Smooth muscle cell of the pulmonary artery (primary cell): ENCODE results near the gene NPRL2. TPM values are rescaled to one million over a fixed set of nuclear protein-coding genes. Genes with fewer than 3 reads are reported as not detected.

ENCODE experiments used
- total RNA-seq: library from RNA; depleted of rRNA; stranded (reverse); fragments of >200 nt; gene quantifications from 2 replicates; pipeline ENCODE4 v1.2.3, GENCODE V29; 2014

Gene NPRL2
- total RNA-seq, result 18.4 and 20.1 TPM in 2 replicates

DNA sequence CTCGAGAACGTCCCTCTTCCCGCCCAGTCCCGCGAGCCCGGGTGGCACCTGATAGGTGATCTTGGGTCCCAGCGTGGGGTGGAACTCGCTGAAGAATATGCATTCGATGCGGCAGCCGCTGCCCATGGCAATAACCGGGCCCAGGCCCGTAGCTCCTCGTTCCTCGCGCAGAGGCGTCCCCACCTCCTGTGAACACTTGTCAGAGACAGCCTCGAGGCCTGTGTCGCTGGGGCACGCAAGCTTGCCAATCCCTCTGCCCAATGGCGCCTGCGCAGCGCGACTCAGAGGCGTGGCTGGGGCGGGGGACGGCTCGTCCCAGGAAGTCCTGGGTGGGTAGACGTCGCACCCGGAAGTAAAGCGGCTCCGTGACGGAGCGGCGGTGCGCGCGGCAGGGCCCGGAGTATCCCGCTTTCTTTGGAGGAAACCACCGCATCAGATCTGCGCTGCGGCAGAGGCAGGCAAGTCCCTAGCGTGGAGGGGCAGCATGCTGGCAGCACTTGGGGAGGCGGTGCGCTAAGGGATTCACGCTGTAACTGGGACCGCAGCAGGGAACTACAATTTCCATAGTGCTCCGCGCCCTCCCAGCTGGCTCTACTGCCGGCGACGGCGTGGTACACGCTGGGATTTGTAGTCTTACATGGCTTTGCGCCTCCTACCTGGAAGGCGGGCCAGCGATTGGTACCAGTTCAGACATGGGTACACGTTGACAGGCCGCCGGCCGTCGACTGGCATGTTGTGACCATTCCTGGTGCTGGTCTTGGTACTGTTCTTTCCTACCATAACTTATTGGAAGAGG, at the start of gene NPRL2, which contains the start of gene CYB561D2:
NPRL2 (minus strand) TSS at position 249 of the 796 bp plus-strand sequence; CDS start at position 126, 123 bp downstream.
CYB561D2 (plus strand) TSS at position 336 of the 796 bp plus-strand sequence. CDS start 572 bp downstream, outside the sequence.

DNA sequence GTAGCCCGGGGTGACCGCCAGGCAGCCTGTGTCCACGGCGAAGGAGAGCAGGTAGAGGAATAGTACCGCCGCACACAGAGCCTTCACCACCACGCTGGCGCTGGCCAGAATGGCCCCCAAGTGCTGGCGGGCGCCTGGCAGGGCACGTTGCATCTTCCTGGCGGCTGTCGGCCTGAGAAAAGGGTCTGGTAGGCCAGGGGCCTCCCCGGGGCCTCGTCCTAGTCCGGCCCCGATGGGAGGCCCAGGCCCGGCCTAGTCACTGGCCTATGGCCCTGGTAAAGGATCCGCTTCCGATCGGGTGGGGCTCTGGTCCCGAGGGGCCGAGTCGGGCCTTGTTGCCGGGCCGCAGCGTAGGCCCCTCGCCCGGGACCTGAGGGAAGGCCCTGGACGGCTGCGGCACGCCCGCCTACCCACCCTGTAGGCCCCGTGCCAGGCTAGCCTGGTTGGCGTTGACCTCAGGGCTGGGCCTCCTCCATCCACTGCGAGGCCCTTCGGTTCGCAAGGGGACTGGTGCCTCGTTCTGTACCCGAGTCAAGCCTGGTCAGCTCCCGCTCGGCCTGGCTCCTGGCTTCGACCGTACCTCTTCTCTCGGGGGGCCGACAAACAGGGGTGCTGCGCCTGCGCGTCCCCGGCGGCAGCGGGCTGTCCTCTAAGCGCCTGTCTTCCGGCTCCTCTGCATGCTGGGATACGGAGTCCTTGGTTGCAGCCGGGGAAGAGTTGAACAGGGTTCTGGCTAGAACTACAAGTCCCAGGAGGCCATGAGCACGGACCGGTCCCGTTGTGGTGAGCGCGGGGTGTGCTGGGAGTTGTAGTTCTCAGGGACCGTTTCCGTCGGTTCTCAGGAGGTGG, 8.6 kb upstream of the NPRL2 start, which contains the start of gene TMEM115:
TMEM115 (minus strand) TSS at position 611 of the 849 bp plus-strand sequence; CDS start at position 153, 458 bp downstream.

DNA sequence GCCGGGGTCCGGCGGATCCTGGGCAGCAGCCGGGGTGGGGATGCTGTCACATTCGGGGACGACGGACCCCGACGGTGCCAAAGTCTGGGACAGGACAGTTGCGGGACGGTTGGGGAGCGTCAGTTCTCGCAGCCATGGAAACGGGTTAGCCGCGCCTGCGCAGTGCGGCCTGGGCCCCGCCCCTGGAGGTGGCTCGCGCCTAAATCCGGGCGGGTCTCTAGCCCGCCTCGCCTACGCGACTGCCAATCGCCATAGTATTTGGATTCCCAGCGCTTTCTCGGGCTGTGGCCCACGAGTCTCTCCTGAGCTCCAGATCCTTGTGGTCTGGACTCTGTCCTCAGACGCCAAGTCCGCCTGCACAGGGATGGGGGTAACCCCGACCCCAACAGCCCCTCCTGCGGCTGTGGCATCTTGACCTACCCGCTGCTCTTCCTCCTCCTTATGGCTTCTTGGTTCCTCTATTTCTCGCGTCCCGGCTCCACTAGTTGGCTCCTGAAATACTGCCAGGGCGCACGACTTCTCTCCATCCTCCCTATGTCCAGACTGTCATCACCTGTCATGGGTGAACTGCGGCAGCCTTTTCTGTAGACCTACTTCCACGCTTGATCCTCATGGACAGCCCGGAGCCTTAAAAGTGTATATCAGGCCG, 4.9 kb downstream of the NPRL2 start, which contains the start of gene ZMYND10:
ZMYND10 (minus strand) TSS at position 147 of the 649 bp plus-strand sequence. CDS start 153 bp downstream, outside the sequence.

DNA sequence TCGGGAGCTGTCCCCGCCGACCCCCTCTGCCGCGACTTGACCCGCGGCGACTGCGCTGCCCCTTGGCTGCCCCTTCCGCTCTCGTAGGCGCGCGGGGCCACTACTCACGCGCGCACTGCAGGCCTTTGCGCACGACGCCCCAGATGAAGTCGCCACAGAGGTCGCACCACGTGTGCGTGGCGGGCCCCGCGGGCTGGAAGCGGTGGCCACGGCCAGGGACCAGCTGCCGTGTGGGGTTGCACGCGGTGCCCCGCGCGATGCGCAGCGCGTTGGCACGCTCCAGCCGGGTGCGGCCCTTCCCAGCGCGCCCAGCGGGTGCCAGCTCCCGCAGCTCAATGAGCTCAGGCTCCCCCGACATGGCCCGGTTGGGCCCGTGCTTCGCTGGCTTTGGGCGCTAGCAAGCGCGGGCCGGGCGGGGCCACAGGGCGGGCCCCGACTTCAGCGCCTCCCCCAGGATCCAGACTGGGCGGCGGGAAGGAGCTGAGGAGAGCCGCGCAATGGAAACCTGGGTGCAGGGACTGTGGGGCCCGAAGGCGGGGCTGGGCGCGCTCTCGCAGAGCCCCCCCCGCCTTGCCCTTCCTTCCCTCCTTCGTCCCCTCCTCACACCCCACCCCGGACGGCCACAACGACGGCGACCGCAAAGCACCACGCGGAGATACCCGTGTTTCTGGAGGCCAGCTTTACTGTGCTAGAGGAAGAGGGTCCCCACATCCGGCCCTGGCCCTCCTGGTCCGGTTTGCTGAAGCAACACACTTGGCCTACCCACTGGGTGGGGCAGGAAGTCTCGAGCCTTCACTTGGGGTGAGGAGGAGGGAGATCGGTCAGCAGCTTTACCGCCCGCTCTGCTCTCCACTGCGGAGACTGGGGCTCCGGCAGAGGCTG, 9.9 kb downstream of the NPRL2 start, which contains the start of gene RASSF1:
RASSF1 (minus strand) TSS at position 389 of the 882 bp plus-strand sequence; CDS start at position 358, 31 bp downstream.

DNA sequence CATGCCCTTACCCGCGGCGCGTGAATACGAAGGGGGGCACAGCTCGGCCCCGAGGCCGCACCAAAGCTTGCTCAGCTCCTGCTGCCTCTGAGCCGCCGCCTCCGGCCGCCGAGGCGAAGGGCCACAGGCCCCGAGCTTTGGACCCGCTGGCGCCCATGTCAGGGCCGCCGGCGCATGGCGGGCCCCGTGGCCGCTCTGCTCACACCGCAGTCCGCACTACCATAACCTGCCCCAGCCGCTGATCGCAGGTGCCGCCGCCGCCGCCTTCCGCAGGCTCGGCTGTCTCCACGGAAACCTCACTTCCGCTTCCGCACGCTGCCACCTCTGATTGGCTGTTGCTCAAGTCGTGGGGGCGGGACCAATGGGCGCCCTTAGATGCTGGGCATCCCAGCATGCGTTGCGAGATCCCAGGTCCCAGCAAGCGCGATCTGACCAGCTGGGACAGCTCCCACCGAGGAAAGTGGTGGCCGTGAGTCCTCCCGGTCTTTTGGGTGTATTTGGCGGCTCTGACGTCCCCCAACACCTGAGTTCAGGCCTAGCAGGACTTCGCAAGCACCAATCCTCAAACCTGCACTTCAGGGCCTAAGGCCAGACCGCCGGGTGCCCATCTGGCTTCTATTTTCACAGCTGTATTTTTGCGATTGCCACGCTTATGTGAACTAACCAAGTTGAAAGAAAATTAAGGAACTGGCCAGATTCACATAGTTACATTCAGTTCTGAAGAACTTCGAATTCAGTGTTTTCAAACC, 22.5 kb downstream of the NPRL2 start, which contains the start of gene TUSC2:
TUSC2 (minus strand) TSS at position 281 of the 749 bp plus-strand sequence; CDS start at position 157, 124 bp downstream.

DNA sequence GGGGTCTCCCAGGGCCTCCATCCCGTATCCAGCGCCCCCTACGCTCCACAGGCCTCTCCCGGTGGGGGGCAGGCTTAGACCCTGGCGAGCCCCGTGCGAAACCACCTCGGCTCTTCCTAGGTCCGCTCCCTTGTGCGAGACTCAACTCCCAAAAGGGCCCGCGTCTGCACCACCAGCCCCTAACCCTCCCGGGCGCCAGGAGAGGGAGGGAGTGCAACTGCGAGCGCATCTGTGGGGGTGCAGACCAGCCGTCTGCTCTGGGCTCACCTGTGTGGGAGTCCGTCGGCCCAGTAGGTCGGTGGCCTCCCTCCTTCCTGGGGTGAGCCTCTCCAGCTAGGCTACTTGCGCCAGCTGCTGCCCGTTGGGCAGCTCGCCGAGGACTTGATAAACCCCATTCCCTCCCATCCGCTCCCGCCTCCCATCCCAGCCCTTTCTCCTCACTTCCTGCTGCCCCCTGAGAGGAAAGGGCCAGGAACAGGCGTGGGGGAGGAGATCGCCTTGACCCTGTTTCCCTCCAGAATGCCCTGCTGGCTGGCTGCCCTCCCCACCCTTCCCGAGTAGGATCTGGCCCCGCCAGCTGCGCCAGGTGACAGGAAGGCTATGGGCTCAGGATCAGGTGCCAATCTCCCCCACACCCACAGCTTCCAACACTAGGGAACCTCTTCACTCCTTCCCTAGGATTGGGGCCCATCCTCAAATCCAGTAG, 28.0 kb downstream of the NPRL2 start, which contains the start of gene HYAL2:
HYAL2 (minus strand) TSS at position 360 of the 706 bp plus-strand sequence. CDS start 2,256 bp downstream, outside the sequence.

DNA sequence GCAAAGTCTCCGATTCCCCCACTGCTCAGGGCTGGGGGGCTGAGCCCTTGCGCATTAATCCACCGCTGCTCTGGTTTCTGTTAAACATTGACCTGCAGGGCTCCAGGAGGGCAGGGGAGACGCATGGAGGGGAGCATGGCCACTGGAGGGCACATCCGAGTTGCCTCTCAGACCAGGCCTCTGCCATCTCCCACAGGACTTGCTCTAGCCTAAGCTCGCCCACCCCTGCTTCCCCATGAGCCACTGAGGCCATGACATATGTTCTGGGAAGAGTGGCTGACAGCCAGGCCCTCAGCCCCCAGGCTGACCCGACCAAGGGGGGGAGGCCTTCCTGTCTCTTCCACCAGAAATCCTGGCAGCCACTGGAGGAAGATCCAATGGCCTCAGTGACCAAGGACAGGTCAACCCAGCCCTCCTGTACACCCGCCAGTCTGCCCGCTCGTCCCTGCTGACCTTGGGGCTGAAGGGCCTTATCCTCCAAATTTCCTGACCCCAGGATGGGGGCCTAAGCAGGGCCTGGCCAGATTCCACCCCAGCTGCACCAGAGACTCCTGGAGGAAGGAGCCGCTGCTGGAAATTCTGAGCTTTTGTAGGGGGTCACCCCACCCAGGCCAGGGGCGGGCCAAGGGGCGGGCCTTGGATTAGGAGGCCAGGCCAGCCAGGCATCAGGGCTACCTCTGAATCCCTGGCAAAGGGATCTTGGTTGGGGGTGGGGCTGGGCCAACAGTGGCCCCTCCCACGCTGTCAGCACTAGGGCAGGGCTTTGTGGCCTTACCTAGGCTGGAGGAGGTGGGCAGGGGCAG, 47.4 kb downstream of the NPRL2 start, which contains the start of gene HYAL1:
HYAL1 (minus strand) TSS at position 562 of the 803 bp plus-strand sequence. CDS start 618 bp downstream, outside the sequence.

DNA sequence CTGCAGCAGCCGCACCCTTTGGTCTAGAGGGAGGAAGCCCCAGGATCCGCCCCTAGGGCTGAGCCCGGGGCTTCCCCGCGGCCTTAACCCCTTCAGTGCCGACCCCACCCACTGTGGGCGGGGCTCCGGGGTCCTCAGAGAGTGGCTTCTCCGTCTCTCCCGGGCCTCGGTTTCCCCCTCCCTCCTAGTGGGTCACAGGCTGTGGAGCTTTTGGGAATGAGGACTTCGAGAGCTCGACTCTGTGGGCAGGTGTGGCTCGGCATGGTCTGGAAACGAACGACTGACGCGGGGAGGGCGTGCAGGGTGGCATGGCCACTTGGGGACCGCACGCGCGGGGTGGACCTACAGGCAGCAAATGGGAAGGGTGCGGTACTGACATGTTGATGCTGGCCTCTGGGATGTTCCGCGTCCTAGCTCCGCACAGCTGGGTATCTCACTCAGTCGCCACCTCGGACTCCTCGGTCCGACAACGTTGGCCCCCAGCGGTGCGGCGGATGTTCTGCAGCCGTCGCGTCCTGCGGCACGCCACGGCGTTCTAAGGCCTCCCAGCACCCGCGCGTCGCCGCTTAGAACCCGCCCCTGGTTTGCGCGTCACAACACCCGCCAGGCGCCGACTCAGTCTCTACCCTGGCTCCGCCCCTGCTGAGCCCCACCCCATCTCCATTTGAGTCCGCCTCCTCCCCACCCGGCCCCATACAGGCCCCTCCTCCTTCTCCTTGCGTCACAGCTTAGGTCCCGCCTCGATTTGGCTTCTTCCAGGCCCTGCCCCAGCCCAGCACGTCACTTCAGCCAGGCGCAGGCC, 51.5 kb downstream of the NPRL2 start, which contains the start of the genes HYAL3 and NAA80:
HYAL3 (minus strand) TSS at position 570 of the 802 bp plus-strand sequence. CDS start 3,803 bp downstream, outside the sequence.
NAA80 (minus strand) TSS at position 570 of the 802 bp plus-strand sequence. CDS start 1,942 bp downstream, outside the sequence.

Other genes starting within 250 kb of the NPRL2 start
- 18.6 and 31.0 TPM in 2 replicates for gene SEMA3F, start 195.5 kb downstream of the NPRL2 start, total RNA-seq
- not detected in 2 replicates for gene GNAT1, start 159.2 kb downstream of the NPRL2 start, total RNA-seq
- not detected in 2 replicates for gene SLC38A3, start 145.5 kb downstream of the NPRL2 start, total RNA-seq
- gene GNAI2, start 114.6 kb downstream of the NPRL2 start, total RNA-seq, result 286 and 323 TPM in 2 replicates
- gene SEMA3B, start 81.6 kb downstream of the NPRL2 start, total RNA-seq, result 17.2 and 25.6 TPM in 2 replicates
- gene LSMEM2, start 71.7 kb downstream of the NPRL2 start, total RNA-seq, result not detected in 2 replicates
- gene IFRD2, start 58.3 kb downstream of the NPRL2 start, total RNA-seq, result 53.4 and 85.1 TPM in 2 replicates
- gene HYAL3, start 51.4 kb downstream of the NPRL2 start, total RNA-seq, result 10.6 and 10.8 TPM in 2 replicates
- 3.5 and 5.4 TPM in 2 replicates for gene NAA80, start 51.4 kb downstream of the NPRL2 start, total RNA-seq
- 0.89 and 2.5 TPM in 2 replicates for gene HYAL1, start 47.2 kb downstream of the NPRL2 start, total RNA-seq
- 64.6 and 107 TPM in 2 replicates for gene HYAL2, start 28.0 kb downstream of the NPRL2 start, total RNA-seq
- 14.5 and 18.3 TPM in 2 replicates for gene TUSC2, start 22.6 kb downstream of the NPRL2 start, total RNA-seq
- 34.3 and 37.3 TPM in 2 replicates for gene RASSF1, start 9.9 kb downstream of the NPRL2 start, total RNA-seq
- gene ZMYND10, start 5.0 kb downstream of the NPRL2 start, total RNA-seq, result 0.91 and 1.1 TPM in 2 replicates
- 31.0 and 32.3 TPM in 2 replicates for gene CYB561D2, start 87 bp upstream of the NPRL2 start, total RNA-seq
- 53.0 and 54.7 TPM in 2 replicates for gene TMEM115, start 8.7 kb upstream of the NPRL2 start, total RNA-seq
- gene CACNA2D2, start 152.9 kb upstream of the NPRL2 start, total RNA-seq, result 0.07 TPM in 2 replicates
- 24.4 and 30.9 TPM in 2 replicates for gene C3orf18, start 217.0 kb upstream of the NPRL2 start, total RNA-seq
- gene HEMK1, start 218.7 kb upstream of the NPRL2 start, total RNA-seq, result 20.8 and 31.6 TPM in 2 replicates